HG03196 (cell line): Measurements from ENCODE around the gene CLBA1.

Experiments used
- ATAC-seq: cut with Tn5 transposase; IDR thresholded peaks from one replicate; pipeline ENCODE4 v1.9.1; 2021; ENCODE audit not compliant: unreplicated experiment

The CLBA1 gene

DNA sequence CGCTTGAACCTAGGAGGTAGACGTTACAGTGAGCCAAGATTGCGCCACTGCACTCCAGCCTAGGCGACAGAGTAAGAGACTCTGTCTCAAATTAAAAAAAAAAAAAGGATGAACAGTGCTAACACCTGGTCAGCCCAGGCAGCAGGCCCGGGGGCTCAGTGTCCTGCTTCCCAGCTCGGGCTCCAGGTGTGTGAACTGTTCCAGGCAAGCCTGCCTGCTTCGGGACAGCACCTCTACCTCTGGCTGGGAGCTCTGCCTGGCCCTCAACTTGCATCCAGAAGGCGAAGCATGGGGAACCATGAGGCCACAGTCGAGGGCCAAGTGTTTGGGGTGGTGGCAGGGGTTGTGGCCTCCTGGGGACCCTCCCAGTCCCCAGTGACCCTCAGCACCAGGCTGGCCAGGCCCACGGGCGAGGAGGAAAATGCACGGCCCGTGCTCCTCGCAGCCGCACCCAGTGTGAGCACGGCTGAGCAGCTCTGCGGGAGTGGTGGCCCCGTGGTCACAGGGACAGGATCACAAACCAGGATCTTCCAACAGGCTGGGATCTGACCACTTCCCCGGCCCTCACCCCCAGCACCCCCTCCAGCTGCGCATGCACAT lies 19.8 kb downstream of the CLBA1 start:
- ATAC-seq = no peak

DNA sequence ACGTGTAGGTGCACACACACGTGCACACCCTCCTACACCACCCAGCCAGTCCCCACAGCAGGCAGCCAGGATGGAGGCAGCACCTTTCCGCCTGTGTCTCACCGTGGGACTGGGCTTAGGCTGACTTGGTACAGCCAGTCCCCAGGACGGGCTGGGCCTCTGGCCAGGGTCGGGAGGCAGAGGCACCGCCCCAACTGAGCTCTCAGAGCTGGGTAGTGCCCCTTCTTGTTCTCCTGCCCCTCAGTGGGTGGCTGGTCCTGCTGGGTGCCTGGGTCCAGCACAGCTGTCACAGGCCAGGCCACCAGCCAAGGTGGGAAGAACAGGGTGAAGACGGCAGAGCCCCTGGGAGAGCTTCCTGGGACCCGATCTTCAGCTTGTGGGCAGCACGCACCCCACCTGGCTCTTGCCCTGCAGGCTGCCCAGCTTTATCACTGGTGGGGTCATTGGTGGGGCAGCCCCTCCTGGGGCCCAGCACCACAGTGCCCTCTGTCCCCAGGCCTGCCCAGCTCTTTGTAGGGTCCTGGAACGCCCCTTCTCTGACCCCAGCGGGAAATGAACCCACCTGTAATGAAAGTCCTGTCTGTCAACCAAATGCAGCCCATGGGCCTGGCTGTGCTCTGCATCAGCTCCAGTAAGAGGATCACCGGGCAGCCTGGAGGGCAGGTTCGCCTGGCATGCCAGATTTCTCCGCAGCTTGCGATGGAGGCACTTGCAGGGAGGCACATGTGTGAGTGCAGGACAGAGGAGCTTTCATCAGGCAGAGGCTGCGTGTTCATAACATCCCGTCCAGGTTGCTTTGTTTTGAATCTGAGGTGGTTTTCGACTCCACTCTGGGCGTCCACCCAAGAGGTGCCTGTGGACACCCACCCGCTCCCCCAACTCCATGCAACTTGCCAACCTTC lies 20.6 kb downstream of the CLBA1 start:
- ATAC-seq = no peak

DNA sequence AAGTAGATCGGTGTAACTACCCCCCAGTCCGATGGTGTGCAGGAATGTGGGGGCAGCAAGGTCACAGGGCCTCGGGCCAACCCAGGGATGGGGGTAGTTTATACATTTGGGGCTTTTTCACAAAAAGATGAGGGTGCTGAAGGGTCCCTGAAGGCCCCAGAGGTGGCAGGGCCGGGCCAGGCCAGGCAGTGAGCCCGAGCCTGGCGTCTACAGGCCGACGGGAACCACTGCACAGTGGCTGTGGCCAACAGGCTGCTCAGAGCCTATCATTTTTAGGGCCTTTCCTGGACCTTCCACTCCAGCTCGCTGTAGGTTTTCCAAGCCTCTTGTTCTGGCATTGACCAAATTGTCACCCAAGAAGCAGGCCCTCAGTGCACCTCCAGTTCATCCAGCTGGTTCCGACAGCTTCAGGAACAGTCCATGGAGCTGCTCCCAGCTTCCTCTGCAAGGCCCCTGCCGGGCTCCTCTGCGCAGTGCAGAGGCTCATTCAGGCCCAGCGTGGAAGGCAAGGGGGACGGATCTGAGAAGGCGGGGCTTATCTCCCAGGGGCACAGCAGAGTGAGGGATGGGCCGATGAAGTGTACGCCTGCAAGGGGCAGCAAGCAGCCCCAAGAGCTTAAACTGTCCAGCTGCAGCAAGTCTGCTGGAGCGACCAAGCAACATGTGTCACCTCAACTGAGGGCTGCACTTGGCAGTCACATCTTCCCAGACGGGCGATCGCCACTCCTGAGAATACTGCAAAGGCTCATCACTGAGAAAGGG lies 21.4 kb downstream of the CLBA1 start:
- ATAC-seq = no peak

DNA sequence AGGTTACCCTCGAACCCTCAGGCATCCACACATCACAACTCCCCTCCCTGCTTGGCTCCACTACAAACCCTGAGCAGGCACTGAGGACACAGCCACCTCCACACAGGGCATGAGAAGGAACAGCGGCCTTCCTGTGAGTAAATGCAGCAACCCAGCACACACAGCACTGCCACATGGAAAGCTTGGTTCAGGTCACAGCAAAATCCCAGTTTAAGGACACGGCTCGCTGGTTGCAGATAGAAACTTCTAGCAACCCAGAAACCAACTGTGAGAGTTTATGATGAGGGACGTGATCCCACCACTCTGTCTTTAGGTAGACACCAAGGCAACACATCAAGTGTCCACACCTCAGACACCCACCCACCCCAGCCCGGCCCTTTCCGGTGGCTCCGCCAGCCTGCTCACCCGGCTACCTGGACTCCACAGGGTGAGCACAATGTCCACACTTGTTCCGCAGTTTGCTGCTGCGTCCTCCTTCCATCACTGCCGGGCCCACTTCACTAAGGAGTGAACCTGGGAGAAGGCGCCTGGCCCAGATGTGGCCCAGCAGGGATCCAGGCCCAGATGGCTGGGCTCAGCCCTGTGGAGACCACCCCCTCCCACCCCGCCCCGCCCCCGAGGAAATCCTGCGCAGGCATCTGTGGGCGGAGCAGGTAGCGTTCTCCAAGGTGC lies 22.1 kb downstream of the CLBA1 start:
- no peak for ATAC-seq

DNA sequence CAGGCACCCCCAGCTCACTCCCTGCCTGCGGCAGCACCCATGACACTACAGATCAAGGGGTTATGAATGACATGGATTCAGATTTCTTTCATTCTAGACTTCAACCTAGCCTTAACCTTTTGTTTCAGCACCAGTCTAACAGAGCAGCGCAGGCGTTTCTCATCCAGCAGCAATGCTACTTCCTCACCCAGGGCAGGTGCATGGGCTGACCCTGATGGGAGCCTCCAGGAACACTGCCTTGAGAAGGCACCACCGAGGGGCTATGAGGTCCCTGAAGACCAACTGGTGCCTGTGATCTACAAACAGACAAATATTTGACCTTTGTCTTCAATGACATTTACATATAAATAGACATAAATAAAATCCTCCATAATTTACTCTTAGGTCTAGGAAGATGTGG lies 24.5 kb downstream of the CLBA1 start:
- ATAC-seq = no peak

DNA sequence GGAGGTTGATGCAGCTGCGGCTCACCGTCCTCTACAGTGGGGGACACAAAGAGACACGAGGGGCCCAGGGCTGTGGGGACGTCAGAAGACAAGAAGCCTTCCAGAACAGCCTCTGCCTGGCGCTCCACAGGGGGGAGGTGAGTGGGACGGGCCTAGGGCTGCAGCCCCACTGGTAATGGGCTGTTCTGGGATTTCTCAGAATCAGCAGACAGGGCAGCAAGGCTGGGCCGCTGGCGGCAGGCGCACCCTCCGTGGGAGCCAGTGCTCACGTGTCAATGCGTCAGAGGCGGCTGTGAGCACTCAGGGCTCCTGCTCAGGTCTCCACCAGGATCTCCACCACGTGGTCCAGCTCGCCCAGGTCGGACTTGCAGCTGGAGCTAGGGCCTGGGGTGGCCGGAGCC lies 25.3 kb downstream of the CLBA1 start:
- no peak for ATAC-seq

DNA sequence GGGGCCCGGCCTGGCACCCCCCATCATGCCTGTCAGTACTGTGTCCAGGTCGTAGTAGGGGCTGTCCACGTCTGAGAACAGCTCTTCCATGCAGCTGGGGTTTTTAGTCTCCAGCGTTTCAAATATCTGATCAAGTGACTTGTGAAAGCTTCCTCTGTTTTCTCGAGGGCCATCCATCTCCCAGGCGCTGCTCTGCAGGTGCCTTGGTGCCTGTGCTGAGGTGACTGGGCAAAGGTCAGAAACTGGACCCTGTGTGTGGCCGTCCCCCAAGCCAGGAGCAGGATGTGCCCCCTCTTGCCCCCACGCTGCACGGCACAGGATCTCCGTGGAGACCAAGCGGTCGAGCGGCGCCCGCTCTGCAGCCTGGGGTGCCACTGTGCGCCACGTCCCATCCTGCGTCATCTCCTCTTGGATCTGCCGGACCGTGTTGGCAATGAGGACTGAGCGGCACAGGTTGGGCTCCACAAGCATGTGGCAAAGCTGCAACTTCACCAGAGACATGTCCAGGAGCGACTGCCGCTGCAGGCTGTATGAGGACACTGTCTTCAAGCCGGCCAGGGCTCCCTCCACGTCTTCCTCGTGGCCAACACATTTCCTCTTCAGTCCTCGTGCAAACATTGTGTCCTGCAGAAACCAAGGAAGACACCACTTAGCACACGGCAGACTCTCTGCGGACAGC lies 25.9 kb downstream of the CLBA1 start:
- ATAC-seq = no peak

DNA sequence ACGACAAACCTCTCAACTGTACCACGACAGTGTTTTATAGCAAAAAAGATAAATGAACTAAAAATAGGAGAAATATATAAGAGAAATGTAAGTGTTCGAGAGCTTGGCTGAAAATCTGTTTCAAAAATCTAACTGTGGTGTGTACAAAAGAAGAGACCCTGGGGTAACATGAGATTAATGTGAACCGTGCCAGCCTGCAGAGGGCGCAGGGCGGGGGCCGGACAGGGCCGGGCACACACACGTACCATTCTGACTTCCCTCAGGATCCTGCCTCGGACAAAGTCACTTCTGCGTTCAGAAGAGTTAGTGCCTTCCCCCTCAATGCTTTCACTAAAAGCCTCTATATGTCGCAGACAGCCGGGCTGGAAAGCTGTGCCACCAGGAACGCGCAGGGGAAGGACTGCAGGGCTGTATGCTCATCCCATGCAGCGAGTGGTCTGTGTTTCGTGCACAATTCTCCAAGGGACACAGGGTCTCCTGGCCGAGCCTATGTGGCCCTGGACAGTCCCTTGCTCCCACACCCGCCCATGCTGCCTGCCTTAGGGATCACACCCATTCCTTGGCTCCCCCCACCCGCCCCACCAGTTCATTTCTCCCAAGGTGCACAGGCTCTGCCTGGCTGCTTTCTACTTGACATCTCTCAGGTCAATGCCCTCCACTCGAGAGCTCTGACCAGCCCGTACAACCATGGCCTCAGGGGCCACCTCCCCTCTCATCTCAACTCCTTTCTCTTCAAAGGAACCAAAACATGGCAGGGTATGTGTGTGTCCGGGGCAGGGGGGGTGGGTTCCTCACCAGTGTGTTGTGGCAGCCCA lies 26.8 kb downstream of the CLBA1 start:
- ATAC-seq = no peak

DNA sequence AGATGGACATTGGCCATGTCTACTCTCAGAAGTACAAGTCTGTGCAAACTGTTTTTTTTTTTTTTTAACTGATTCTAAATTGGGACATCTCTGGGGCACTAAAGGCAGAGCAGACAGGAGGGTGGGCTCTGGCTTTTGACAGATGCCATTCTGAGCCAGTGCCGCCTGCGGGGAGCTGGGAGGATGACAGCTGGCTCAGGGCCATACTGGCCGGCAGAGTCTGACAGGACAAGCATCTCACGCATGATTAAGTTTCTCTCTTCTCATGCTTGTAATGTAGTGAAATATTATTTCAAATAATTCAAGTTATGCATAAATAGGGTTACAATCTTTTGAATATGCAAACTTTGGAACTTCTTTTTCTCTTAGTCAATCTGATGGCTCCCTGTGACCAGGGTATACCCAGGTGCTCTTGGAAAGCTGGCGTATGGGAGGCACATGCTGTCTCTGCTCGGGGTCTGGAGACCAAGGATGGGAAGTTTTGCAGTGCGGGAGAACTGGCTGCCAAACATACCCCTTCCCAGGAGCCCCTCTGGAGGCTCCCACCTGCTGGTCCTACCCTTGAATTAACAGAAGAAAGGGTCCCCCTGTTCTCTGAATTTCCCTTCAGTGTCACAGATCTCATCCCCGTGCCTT lies 27.7 kb downstream of the CLBA1 start:
- no peak for ATAC-seq

DNA sequence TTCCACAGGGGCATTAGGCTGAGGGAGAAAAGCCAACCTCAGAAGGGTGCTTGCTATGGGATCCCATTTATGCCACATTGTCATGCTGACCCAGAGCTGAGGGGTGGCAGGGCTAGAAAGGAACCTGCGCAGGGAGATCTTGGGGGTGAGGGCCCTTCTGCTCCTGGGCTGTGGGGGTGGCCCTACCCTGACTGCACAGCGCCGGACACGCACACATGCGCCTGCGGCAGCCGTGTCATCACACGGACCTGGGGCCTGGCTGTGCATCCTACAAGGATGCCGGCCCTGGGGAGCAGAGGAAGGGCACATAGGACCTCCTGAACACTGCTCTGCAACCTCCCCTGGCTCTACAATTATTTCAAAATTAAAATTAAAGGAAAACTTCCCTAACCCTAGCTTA lies 28.4 kb downstream of the CLBA1 start:
- ATAC-seq = no peak

DNA sequence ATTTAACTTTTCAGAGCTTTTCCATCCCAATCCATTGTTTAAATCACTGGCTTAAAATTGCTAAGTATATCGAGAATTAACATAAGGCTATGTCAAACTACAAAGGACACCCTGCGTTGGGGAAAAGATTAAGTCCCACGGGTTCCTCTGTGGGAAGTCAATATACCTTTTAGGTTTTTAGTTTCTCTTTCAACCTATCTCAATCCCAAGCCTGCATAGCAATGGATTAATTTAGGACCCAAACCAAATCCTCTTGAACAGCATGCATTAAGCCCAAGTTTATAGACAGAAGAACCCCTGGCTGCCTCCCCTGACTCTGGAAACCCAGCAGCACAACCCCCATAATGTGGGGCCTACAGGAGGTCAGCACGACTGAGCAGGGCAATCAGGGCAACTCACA lies 29.0 kb downstream of the CLBA1 start:
- no peak for ATAC-seq

DNA sequence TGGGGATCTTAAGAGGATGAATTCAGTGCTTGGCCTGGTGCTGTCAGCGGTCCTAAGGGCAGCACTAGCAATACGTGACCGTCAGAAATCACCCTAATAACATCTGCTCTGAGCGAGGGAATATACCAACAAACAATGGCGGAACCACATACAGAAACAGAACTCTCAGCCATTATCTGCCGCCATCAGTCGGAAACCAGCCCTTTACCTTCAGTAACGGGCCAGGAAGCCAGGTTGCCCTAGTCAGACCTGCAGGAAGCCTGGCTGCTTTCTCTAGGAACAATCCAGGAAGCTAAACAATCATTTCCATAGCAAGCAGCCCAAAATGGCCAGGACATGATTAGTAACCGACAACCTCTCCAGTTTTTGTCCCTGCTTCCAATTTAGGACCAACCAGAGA lies 29.7 kb downstream of the CLBA1 start:
- no peak for ATAC-seq

DNA sequence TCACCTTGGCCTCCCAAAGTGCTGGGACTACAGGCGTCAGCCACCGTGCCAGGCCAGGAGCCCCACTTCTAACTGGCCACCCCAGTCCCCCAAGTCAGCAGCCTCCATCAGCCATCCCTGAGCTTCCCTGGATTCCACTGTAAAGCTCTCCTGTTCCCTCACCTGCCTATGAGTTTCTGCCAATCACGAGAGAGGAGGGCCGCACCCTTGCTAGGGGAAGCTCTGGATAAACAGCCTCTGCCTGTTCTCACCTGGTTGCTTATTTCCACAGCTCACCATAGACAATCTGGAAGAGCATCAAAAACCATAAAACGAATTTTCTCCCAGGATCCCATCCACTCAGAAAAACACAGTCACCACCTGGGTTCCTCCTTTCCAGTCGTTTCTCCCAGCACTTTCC lies 30.3 kb downstream of the CLBA1 start:
- no peak for ATAC-seq

DNA sequence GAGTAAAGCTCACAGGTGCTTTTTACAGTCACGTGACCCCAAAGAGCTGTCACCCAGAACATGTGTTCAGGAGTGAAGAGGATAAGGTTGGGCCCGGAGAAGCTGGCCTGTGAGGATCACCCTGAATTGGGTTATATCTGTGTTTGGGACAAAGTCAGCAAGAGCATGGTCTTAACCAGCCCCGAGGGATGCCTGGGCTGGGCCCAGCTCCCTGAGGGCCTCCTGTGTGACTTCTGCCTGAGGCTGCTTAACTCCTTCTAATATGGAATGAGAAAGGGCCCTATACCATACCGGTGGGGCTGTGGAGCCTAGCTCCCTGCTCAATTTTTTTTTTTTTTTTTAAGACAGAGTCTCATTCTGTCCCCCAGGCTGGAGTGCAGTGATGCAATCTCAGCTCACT lies 32.8 kb downstream of the CLBA1 start:
- ATAC-seq = no peak

DNA sequence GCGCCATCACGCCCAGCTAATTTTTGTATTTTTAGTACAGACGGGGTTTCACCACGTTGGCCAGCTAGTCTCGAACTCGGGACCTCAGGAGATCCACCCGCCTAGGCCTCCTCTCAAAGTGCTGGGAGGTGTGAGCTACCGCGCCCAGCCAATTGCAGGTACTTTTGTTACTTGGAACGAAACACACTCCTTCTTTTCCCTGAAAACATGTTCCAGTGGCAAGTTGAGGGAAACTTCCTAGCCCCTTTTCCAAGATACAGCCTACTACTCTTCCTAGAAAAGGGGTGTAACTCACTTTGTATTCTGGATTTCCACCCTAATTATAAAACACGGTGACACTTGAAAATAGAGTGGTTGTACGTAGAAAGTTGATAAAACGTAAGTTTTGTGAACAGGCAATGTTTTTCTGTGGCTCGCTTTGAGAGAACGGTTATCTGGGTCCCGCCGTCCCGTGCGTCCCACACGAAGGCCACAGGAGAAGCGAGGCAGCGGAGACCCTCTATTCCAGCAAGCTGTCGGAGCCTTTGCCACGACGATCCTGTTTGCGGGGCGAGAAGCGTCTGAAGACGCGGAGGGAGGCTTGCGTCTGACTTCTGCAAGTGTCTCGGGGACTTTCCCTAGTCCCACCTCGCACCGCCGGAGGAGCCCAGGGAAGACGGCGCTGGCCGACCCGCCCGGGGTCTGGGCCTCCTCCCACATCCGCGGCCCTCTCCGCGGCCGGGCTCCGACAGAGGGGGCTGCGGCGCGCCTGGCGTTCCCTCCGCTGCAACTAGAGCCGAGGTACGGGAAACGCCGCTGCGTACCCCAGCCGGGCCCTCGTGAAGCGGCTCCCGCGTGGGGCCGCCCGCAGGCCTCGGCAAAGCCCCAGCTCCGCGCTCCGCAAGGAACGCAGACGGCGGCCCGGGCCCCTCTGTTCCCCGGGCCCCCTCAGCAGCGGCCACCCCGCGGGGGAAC lies 34.5 kb downstream of the CLBA1 start:
- ATAC-seq = peak; percentile 21

DNA sequence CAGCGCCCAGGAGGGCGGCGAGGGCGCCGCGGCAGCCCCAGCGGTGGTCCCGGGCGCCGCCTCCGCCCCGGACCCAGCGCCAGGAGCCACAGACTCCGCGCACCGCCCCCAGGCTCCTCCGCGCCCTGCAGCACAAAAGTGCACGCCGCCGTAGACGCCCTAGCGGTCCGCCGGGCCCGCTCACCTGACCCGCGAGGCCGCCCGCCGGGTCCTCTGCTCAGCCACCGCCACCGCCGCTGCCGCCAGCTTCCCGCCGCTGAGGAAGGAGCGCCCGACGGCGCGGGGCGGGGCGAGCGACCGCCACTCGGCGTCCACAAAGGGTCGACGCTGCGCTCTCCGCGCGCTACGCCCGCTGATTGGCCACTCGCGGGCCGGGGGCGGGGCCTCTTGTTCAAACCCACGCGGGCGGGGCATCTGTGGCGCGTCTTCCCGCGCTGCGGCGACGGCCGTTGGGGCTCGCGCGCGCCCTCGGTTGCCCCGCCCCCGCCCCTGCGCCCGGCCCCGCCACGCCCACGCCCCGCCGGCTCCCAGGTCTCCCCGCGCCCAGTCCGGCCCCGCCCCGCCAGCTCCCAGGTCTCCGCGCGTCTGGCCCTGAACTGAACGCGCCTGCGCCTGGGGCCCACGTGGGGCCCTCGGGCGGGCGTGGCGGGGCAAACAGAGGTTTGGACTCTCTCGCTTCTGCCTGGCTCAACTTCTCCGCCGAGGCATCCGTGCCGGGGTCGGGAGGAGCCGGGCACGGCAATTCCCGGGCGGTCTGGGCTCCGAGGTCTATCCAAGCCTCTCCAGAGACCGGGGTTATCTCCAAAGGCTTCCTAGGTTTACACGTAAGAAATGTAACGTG lies 35.4 kb downstream of the CLBA1 start, which contains the start of gene CDCA4:
Gene CDCA4, minus strand, starts transcription at position 269 of the 841 bp plus-strand sequence. CDS start 9,154 bp downstream, outside the sequence.
- ATAC-seq = peak; percentile 78

DNA sequence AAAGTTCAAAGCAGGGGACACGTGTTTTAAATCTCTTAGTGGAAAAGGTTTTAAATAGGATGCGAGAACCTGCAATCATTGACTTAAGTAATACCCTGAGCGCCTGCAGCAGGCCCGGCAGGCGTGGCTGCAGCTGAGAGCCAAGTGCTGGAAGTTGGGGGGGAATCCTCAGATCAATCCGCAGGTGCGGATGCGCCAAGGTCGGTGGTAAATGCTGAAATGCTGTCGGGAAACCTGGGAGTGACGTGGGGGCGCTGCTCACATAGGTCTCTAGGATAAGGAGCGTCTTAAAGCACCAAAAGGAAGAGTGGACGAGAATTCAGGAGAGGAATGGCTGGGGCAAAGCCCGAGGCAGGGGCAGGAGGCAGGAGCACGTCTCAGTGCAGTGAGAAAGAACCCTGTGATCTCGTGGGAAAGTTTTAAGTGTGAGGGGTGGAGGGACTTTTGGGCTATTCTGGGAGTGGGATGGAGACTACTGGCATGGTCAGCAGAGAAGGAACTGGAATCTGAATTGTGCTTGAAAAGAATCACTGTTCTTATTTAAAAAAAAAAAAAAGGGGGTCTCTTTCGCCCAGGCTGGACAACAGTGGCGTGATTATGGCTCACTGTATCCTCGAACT lies 36.2 kb downstream of the CLBA1 start:
- ATAC-seq = no peak
